ENCODE results near the gene GPR55. TPM values are rescaled to one million over a fixed set of nuclear protein-coding genes. Genes with fewer than 3 reads are reported as not detected.

Gene GPR55
- total RNA-seq, 1 experiment from 2014 or later = not detected

DNA sequence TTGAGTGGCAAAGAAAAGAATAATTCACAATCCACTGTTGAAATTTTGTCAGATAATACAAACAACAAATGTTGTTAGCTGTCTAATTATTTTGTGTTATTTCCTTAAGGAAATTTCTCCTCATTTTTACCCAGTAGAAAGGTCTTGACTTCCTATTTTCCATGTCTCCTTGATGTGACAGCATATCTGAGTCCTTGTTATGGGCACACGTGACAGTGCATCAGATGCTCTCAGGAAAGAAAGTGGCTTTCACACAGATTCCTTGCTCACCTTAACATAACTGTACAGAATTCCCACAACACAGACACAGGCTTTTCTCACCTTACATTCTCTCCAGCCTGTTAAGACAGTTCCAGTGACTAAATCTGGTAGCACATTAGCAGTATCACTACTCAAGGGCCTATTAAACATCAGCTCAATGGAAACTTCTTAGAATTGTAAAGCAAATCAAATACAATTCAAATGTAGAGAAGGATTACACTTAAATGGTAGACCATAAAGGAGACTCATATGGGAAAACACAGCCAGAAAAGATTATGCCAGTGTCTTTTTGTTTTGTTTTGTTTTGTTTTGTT, 30.2 kb upstream of the GPR55 start:
- CTCF ChIA-PET = interaction anchor here (0.7 kb wide), 1 partner anchor 131 kb away, joined by 3 read pairs; no protein-coding TSS in a partner anchor

DNA sequence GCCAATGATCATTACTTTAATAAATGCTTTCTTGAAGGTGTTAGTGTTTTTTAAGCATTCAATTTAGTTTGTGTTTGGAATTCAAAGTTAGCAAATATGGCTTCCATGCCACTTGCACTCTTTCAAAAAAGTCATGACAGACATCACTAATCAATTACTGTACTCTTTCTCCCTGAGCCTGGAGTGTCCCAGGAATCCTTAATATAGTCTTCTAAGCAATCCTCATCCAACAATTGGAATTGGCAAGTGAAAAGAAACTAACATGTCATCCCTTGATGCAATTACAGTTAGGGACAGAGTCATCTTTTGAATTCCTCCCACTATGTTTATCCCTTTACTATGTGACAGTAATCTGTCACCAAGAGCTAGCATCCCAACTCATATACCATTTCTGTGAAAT, 29.7 kb upstream of the GPR55 start:
- CTCF ChIA-PET = no interaction called here
- H3K9me3 Mint-ChIP-seq = peaks cover 6% of the 10 kb centered on the region
- no peak overlapping the region for H3K27ac Mint-ChIP-seq
- H3K27me3 Mint-ChIP-seq (ENCODE audit: low read depth) = peaks cover 25% of the 10 kb centered on the region
- H3K4me3 Mint-ChIP-seq = no peak overlapping the region
- POLR2A ChIA-PET = no interaction called here
- H3K36me3 Mint-ChIP-seq = no peaks in the 10 kb centered on the region
- DNase-seq (ENCODE audit: low spot score) (no peak), ATAC-seq (no peak)
- peaks cover 12% of the 10 kb centered on the region for H3K4me1 Mint-ChIP-seq
- TF ChIP-seq TEAD1 (CRISPR knock-in tag; IDR thresholded peaks at IDR 0.05) = no peak
- no peak for TF ChIP-seq ZBTB43 (CRISPR knock-in tag; IDR thresholded peaks at IDR 0.05)
- TF ChIP-seq E2F1 (CRISPR knock-in tag; IDR thresholded peaks at IDR 0.05) = no peak
- TF ChIP-seq, protein P1, sequence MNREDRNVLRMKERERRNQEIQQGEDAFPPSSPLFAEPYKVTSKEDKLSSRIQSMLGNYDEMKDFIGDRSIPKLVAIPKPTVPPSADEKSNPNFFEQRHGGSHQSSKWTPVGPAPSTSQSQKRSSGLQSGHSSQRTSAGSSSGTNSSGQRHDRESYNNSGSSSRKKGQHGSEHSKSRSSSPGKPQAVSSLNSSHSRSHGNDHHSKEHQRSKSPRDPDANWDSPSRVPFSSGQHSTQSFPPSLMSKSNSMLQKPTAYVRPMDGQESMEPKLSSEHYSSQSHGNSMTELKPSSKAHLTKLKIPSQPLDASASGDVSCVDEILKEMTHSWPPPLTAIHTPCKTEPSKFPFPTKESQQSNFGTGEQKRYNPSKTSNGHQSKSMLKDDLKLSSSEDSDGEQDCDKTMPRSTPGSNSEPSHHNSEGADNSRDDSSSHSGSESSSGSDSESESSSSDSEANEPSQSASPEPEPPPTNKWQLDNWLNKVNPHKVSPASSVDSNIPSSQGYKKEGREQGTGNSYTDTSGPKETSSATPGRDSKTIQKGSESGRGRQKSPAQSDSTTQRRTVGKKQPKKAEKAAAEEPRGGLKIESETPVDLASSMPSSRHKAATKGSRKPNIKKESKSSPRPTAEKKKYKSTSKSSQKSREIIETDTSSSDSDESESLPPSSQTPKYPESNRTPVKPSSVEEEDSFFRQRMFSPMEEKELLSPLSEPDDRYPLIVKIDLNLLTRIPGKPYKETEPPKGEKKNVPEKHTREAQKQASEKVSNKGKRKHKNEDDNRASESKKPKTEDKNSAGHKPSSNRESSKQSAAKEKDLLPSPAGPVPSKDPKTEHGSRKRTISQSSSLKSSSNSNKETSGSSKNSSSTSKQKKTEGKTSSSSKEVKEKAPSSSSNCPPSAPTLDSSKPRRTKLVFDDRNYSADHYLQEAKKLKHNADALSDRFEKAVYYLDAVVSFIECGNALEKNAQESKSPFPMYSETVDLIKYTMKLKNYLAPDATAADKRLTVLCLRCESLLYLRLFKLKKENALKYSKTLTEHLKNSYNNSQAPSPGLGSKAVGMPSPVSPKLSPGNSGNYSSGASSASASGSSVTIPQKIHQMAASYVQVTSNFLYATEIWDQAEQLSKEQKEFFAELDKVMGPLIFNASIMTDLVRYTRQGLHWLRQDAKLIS (CRISPR knock-in tag; IDR thresholded peaks at IDR 0.05; ENCODE audit: borderline replicate concordance) = no peak
- no peak for TF ChIP-seq FOXJ3 (CRISPR knock-in tag; IDR thresholded peaks at IDR 0.05; ENCODE audit: borderline replicate concordance)

More for the DNA sequence above, 30.2 kb upstream of the GPR55 start:
- no peak overlapping the region for H3K27ac Mint-ChIP-seq
- H3K36me3 Mint-ChIP-seq = no peaks in the 10 kb centered on the region
- POLR2A ChIA-PET = no interaction called here
- H3K9me3 Mint-ChIP-seq = peaks cover 6% of the 10 kb centered on the region
- peaks cover 12% of the 10 kb centered on the region for H3K4me1 Mint-ChIP-seq
- peaks cover 29% of the 10 kb centered on the region for H3K27me3 Mint-ChIP-seq (ENCODE audit: low read depth)
- no peak overlapping the region for H3K4me3 Mint-ChIP-seq
- DNase-seq (ENCODE audit: low spot score) (no peak), ATAC-seq (no peak)
- no peak for TF ChIP-seq RORB (CRISPR knock-in tag; IDR thresholded peaks at IDR 0.05)
- no peak for TF ChIP-seq NFYB (CRISPR knock-in tag; conservative IDR thresholded peaks at IDR 0.05; ENCODE audit: low read depth)
- TF ChIP-seq CBFB (CRISPR knock-in tag; IDR thresholded peaks at IDR 0.05; ENCODE audit: low read depth) = no peak
- TF ChIP-seq ZNF219 (CRISPR knock-in tag; IDR thresholded peaks at IDR 0.05; ENCODE audit: borderline replicate concordance) = no peak
- TF ChIP-seq TEAD1 (CRISPR knock-in tag; IDR thresholded peaks at IDR 0.05) = no peak
- no peak for TF ChIP-seq PRRX2 (CRISPR knock-in tag; IDR thresholded peaks at IDR 0.05)
- TF ChIP-seq MYBL2 (CRISPR knock-in tag; IDR thresholded peaks at IDR 0.05) = no peak
- TF ChIP-seq ZNF232 (CRISPR knock-in tag; IDR thresholded peaks at IDR 0.05) = no peak
- no peak for TF ChIP-seq ZNF423 (CRISPR knock-in tag; IDR thresholded peaks at IDR 0.05)
- TF ChIP-seq IRF2 (CRISPR knock-in tag; IDR thresholded peaks at IDR 0.05; ENCODE audit: borderline replicate concordance, low read depth) = no peak
- TF ChIP-seq HMGA2 (CRISPR knock-in tag; IDR thresholded peaks at IDR 0.05) = no peak
- TF ChIP-seq ZNF317 (CRISPR knock-in tag; IDR thresholded peaks at IDR 0.05; ENCODE audit: borderline replicate concordance, low read depth) = no peak
- no peak for TF ChIP-seq ZNF138 (CRISPR knock-in tag; conservative IDR thresholded peaks at IDR 0.05)
- no peak for TF ChIP-seq ZNF671 (CRISPR knock-in tag; IDR thresholded peaks at IDR 0.05)
- no peak for TF ChIP-seq OVOL2 (CRISPR knock-in tag; IDR thresholded peaks at IDR 0.05; ENCODE audit: borderline replicate concordance)
- TF ChIP-seq ZNF121 (CRISPR knock-in tag; IDR thresholded peaks at IDR 0.05) = no peak
- no peak for TF ChIP-seq HMGXB4 (CRISPR knock-in tag; IDR thresholded peaks at IDR 0.05)
- TF ChIP-seq NR2C2 (CRISPR knock-in tag; IDR thresholded peaks at IDR 0.05) = no peak
- TF ChIP-seq GTF2I (CRISPR knock-in tag; conservative IDR thresholded peaks at IDR 0.05) = no peak
- TF ChIP-seq SOX15 (CRISPR knock-in tag; IDR thresholded peaks at IDR 0.05) = no peak

All from WTC11 (cell line).